GM12801 (cell line): Measurements from ENCODE around the gene DGCR8.

Experiments used
- TF ChIP-seq, protein P1 (sequence below): IDR thresholded peaks from one replicate; pipeline ENCODE4 v1.5.1; 2011; ENCODE audit warnings: control low read depth; ENCODE audit not compliant: insufficient read length; ENCODE audit errors: extremely low read depth

The DGCR8 gene

DNA sequence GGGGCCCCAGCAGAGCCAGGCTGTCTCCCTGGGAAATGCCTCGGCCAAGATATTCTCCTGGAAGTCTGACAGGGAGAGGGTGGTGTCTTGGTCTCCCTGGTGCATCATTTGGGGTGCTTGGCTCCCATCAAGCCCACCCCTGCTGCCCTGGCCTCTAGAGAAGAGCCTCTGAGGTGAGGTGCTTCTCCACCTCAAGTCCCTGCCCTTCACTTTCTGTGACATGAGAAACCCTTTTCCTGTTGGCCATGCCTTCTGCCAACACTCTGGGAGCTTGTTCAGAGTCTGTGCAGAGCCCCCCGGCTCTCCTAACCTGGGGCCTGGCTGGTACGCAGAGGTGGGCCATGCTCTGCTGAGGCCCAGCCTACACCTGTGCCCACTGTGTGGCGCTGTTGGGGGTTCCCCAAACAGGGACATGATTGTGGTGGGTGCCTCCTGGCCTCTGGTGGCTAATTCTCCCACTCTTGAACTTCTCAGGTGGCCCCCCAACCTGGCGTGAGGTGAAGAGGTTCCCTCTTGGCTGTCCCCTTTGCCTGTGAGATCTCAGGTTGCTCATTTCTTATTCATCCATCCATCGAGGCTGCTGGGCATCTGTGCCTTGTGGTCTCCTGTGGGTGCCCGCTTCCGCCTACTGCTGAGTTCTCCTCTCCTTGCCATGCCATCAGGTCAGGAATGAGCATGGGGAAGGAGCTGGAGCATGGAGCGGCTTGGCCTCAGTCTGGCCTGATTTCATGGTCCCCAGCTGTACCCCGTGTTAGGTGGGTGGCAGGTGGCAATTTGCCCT, 19.2 kb upstream of the DGCR8 start:
- TF ChIP-seq, protein P1, sequence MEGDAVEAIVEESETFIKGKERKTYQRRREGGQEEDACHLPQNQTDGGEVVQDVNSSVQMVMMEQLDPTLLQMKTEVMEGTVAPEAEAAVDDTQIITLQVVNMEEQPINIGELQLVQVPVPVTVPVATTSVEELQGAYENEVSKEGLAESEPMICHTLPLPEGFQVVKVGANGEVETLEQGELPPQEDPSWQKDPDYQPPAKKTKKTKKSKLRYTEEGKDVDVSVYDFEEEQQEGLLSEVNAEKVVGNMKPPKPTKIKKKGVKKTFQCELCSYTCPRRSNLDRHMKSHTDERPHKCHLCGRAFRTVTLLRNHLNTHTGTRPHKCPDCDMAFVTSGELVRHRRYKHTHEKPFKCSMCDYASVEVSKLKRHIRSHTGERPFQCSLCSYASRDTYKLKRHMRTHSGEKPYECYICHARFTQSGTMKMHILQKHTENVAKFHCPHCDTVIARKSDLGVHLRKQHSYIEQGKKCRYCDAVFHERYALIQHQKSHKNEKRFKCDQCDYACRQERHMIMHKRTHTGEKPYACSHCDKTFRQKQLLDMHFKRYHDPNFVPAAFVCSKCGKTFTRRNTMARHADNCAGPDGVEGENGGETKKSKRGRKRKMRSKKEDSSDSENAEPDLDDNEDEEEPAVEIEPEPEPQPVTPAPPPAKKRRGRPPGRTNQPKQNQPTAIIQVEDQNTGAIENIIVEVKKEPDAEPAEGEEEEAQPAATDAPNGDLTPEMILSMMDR, result no peak

DNA sequence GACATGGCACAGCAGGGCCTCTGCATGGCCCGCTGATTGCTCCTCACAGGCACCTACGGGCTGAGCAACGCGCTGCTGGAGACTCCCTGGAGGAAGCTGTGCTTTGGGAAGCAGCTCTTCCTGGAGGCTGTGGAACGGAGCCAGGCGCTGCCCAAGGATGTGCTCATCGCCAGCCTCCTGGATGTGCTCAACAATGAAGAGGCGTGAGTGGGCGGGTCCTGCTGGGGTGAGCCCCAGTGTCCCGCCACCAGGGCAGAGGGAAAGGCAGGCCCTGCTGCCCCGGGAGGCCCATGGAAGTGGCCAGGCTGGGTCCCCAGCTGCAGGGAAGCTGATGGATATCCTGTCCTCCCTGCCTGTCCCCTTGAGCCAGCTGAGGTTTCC, 18.6 kb upstream of the DGCR8 start:
- TF ChIP-seq, protein P1, result no peak

DNA sequence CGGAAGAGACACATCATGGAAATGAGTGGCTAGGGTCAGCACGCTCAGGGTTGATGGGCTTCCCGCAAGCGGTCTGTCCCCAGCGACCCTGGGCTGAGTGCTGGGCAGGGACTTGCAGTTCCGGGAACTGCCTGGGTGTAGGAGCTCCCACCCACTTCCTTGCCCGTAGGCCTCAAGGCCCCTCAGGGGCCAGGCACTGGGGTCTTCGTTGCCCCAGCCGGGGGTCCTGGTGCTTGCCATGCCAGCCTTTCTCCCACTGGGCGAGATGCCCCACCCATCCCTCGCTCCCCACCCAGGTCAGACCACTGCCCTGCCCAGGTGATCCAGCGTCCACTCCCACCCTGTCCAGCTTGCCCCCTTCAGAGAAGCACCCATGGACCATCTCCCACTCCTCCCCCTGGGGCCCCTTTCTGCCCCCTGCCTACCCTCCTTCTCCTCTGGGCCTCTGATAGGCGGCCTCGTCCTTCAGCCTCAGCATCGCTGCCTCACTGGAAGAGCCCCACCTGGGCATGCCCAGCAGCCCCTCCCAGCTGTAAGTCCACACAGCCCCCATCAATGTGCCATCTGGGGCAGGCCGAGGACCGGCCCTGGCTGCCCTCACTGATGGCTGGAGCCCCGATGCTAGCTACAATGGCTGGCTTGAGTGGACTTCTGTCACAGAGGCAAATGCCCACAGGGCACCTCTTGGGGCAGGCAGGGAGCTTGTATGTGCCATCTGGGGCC, 17.8 kb upstream of the DGCR8 start:
- TF ChIP-seq, protein P1, result no peak

DNA sequence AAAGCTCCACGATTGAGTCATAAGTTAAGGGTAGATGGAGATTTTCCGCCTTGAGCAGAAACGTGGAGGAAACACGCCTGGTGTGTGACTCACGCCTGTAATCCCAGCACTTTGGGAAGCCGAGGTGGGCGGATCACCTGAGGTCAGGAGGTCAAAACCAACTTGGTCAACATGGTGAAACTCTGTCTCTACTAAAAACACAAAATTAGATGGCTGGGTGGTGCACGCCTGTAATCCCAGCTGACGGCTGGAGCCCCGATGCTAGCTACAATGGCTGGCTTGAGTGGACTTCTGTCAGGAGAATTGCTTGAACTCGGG, 17.3 kb upstream of the DGCR8 start:
- TF ChIP-seq, protein P1, result no peak

DNA sequence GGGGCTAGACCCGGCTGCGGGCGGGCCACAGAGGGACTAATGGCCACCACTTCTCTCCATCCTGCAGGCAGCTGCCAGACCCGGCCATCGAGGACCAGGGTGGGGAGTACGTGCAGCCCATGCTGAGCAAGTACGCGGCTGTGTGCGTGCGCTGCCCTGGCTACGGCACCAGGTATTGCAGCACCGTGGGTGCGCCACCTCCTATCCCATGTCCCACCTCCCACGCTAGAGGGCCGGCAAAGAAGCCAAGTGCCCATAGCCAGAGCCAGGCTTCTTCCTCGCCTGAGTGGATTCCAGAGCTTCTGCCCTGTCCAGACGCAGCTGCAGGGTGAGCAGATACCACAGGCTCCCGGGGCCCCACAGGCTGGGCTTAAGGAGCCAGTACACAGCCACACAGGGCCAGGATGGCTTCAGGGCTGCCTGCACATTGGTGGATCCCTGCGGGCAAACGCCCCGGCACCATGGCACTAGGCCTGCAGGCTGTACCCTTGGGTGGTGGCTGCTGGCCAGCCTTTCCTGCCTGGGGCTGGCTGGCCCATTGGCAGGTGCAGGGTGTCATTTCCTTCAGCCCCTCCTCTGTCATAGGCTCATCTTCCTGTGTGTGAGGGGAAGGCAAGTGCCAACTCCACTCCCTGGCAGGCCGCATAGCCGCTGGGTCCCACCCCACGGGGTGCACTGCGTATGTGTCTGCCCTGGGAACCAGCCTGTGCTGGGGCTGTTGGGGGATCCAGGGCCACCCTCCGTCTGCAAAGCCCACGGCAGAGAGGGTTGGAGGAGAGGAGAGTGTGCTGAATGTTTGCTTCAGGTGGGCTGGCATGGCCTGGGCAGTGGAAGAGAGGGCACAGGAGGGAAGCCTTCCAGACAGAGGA, 16.5 kb upstream of the DGCR8 start:
- TF ChIP-seq, protein P1, result no peak

DNA sequence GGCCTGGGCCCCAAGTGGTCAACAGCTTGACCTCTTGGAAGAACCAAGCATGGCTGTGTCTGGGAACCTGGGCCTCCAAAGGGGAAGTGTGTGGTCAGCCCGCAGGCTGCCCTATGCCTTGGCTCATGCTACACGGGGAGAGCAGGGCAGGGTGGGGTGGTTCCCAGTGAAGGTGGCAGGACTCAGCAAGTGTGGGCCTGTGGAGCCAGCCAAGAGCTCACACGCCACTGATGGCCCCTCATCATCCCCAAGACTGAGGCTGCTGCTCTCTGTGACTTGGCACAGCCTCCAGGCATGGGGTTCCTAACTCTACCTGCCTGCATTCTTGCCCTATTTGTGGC, 15.9 kb upstream of the DGCR8 start:
- TF ChIP-seq, protein P1, result no peak

DNA sequence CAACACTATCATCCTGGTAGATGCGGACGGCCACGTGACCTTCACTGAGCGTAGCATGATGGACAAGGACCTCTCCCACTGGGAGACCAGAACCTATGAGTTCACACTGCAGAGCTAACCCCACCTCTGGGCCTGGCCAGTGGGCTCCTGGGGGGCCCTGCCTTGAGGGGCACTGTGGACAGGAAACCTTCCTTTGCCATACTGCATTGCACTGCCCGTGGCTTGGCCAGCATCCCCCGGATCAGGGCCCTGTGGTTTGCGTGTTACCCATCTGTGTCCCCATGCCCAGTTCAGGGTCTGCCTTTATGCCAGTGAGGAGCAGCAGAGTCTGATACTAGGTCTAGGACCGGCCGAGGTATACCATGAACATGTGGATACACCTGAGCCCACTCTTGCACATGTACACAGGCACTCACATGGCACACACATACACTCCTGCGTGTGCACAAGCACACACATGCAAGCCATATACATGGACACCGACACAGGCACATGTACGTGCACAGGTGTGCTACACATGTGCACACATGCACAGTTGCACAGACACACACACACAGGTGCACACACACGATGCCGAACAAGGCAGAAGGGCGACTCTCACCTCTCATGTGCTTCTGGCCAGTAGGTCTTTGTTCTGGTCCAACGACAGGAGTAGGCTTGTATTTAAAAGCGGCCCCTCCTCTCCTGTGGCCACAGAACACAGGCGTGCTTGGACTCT, 15.3 kb upstream of the DGCR8 start:
- TF ChIP-seq, protein P1, result no peak
